KOPT-K1 (cell line): Measurements from ENCODE around the gene FRMD1.
"Not testable (repeated sequence)": the region's sequence is repeated elsewhere in the genome, so short reads cannot be mapped to it uniquely, and the experiment has no call there.

Experiments used
- H3K27ac ChIP-seq: fragments of 200-600 bp; sonication (generic); 2 replicates; pipeline ENCODE4 v1.5.1; 2016; ENCODE audit warnings: antibody characterized with exemption, mild to moderate bottlenecking, low read depth, low read length; ENCODE audit not compliant: poor library complexity, severe bottlenecking
- H3K36me3 ChIP-seq: fragments of 200-600 bp; sonication (generic); 2 replicates; pipeline ENCODE4 v1.5.1; 2017; ENCODE audit warnings: antibody characterized with exemption, mild to moderate bottlenecking, low read length, moderate library complexity; ENCODE audit not compliant: insufficient read depth
- H3K9me3 ChIP-seq: fragments of 200-600 bp; sonication (generic); 2 replicates; pipeline ENCODE4 v1.5.1; 2017; ENCODE audit warnings: antibody characterized with exemption, low read length, mild to moderate bottlenecking; ENCODE audit not compliant: insufficient read depth, poor library complexity, severe bottlenecking

The FRMD1 gene

DNA sequence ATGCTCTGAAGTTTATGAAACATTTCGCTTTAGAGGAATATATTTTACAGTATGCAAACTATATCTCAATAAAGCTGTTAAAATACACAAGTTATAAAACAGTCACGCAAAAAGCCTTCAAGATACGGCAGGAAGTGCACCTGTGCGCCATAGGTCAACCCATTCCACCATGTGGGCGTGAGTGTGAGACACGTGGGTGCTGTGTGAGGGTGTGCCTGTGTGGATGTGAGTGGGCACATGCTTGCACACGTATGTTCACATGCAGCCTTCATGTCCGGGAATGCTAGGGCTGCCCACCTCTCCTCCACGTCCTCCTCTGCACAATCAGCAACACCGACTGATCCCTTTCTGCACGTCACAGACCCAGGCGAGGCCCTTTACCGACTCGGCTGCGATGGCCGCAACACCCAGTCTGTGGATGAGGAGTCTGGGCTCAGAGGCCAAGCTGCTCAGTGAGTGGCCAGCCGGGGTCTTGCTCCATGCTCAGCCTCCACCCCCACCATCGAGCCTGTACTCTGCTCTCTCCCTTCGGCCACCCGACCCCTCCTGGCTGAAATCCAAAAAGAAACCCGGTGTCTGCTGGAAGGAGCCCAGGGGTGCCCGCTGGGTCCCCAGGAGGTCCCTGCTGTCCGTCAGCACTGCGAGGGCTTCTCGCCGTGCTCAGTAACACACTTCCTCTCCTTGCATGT is 3.0 kb upstream of the FRMD1 start:
- no peak overlapping the region for H3K27ac ChIP-seq
- no peaks in the 10 kb centered on the region for H3K9me3 ChIP-seq
- H3K36me3 ChIP-seq: no peaks in the 10 kb centered on the region

DNA sequence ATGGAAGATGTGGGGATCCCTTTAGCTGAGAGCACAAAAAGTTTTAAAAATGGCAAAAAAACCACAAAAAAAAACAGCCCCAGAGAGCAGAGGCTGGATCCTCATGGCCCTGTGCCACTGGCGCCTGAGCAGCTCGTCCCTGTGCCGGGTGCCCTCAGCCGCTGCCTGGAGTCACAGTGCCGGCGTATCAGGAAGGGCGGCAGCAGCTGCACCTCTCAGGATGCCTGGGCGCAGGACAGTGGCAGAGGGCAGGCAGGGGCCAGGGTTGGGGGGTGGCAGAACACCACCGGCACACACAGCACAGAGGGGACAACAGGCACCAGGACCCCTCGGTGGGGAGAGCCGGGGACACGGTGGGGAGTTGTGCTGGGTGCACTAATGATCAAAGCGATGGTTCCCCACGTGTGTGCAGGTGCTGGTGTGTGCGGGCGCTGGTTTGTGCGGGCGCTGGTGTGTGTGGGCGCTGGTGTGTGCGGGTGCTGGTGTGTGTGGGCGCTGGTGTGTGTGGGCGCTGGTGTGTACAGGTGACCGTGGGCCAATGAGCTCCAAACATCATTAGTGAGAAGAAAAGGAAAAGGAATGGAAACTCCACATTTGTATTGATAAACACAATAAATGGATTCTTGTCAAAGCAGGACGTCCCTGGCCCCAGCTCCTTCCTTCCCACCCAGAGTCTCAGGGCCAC is 1.5 kb upstream of the FRMD1 start:
- no peaks in the 10 kb centered on the region for H3K9me3 ChIP-seq
- H3K27ac ChIP-seq: no peak overlapping the region
- no peaks in the 10 kb centered on the region for H3K36me3 ChIP-seq

DNA sequence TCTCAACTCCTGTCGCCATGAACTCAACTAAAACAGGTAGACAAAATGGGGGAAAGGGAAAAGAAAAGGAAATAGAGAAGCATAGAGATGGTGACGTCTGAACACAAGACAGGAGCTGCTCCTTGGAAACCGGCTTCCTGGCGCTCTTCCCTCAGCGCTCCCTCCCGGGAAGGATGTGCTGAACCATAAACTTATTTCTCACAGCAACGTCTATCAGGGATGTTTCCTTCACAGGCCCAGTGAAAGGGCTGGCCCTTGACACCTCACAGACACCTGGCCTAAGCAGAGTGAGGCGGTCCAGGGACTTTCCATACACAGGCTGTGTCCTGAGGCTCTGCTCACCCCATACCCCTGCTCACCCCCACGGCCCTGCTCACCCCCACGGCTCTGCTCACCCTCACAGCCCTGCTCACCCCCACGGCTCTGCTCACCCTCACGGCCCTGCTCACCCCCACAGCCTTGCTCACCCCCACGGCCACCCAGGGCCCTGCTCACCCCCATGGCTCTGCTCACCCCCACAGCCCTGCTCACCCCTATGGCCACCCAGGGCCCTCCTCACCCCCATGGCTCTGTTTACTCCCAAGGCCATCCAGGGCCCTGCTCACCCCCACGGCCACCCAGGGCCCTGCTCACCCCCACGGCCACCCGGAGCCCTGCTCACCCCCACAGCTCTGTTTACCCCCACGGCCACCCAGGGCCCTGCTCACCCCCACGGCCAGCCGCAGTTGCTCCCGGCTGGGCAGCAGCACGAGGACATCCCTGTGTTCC is 653 bp downstream of the FRMD1 start:
- Histone ChIP-seq H3K36me3 (no peaks in the 10 kb centered on the region), H3K9me3 (peaks cover 13% of the 10 kb centered on the region), H3K27ac (no peak overlapping the region)

DNA sequence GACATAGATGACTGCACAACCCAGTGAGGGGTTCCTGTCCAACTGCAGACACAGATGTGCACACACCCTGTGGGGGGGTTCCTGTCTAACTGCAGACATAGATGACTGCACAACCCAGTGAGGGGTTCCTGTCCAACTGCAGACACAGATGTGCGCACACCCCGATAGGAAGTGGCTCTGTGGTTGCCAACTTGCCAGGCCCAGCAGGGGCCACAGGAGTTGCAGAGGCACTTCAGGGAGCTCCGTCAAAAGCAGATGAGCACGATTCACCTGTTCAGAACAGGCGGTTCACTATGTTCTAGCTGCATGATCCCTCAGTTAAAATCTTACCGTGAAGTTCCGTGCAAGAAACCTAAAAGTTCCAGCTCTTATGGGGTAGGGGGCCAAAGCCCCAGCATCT is 1.6 kb downstream of the FRMD1 start:
- not testable (repeated sequence) for H3K27ac ChIP-seq, H3K36me3 ChIP-seq
- H3K9me3 ChIP-seq: peaks cover 13% of the 10 kb centered on the region

DNA sequence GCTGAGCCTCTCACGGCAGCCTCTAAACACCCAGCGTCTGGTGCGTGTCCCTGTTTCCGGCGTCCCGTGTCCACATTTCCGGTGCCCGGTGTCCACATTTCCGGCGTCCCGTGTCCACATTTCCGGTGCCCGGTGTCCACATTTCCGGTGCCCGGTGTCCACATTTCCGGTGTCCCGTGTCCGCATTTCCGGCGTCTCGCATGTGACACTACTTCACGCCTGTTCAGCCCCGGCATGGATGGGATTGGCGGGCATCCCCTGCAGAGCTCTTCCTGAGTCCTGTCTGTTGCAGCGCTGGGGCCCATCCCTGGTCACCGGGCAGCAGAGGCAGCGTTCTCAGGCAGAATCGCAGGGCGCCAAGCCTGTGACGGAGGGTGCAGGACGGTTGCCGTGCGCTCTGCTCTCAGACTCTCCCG is 3.2 kb downstream of the FRMD1 start:
- Histone ChIP-seq H3K36me3 (no peaks in the 10 kb centered on the region), H3K27ac (no peak overlapping the region), H3K9me3 (peaks cover 13% of the 10 kb centered on the region)

DNA sequence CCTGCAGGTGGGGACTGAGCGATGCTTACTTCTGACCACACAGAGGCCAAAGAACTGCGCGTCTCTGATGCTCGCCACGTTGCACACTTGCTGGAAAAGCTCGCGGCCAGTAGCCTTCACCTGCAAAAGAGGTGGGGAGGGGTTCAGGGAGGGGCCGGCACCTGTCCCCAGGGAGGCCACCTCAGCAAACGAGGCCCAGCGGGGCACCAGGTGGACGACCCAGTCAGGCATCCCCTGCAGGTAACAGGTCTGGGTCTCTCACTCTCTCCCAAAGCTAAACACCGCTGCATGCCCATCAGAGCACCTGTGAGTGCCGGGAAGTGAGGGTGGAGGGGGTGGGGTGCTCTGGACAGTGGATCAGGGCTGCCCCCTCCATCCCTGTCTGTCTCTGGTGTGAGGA is 3.8 kb downstream of the FRMD1 start:
- Histone ChIP-seq H3K9me3 (peaks cover 13% of the 10 kb centered on the region), H3K36me3 (no peaks in the 10 kb centered on the region), H3K27ac (no peak overlapping the region)

DNA sequence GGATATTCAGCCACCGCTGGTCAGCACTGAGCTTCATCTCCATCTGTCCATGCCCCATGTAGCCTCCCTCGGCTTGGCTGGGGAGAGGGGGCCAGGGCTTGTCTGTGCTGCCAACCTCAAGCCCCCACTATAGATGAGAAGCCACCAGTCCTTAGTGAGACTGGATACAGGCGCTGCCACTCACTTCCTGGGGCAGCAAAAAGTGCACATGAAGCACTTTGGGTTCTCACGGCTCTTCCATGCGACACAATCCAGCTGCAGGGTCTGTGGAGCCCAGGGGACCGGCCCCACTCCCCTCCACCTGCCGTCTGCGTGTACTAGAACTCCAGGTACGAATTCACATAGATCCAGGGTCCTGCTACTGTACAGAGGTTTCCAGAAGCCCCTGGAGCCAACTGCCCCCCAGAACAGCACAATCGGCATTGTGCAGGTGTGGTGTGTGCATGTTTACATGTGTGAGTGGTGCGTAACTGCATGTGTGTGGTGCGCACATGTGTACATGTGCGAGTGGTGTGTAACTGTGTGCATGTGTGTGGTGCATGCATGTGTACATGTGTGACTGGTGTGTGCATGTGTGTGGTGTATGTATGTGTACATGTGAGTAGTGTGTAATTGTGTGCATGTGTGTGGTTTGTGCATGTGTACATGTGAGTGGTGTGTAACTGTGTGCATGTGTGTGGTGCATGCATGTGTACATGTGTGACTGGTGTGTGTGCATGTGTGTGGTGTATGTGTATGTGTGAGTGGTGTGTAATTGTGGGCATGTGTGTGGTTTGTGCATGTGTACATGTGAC is 4.9 kb downstream of the FRMD1 start:
- no peak overlapping the region for H3K27ac ChIP-seq
- H3K9me3 ChIP-seq: peaks cover 13% of the 10 kb centered on the region
- no peaks in the 10 kb centered on the region for H3K36me3 ChIP-seq

DNA sequence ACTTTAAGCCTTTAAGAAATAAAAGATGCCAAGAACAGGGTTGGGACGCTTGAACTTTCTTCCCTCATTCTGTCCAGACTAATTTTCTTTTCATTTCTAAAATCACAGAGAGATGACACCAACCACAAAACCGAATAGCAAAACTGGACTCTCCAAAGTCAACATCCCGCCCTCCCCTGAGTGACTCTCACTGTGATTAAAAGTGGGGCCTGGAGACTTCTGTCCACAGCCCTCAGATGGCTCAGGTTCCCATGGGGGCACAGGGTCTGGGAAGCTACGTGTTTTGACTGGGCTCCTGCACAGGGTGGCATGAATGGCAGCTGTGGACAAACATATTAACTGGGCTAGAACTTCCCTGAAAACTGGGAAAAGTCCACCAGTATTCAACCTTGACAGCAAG is 6.3 kb downstream of the FRMD1 start:
- Histone ChIP-seq H3K27ac (no peak overlapping the region), H3K36me3 (no peaks in the 10 kb centered on the region), H3K9me3 (peaks cover 13% of the 10 kb centered on the region)

DNA sequence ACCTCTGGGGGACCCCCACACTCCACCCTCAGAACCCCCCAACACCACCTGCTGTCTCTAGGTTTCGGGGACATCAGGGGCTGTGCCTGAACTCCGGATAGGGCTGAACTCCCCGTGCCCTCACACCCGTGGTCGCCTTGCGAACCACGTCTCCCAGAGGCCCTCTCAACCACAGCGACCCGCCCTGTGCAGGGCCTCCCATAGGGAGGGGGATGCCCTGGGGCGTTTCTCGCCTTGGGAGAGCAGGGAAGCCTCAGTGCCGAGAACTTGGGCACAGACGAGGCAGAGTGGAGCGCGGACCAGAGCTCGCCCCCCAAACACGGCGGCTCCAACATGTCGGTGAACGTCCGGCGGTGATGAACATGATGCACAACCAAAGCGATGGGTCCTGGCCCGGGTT is 6.8 kb downstream of the FRMD1 start:
- Histone ChIP-seq H3K27ac (no peak overlapping the region), H3K9me3 (peaks cover 13% of the 10 kb centered on the region), H3K36me3 (no peaks in the 10 kb centered on the region)

DNA sequence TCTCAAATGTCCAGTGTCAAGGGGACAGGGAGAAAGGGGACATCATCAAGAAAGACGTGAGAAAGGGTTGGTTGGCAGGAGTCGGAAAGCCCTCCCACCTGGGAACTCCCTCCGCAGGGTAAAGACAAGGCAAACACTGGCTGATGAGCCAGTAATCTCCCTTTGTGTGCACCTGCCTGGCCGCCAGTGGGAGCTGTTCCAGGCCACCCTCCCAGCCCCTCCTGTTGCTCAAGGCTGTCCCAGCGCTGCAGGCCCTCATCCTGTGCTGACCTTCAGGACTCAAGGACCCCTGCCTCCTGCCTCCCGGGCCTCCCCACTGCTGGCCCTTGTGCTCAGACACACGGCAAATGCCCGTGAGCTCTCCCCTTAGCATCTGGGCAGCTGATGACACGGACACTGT is 7.4 kb downstream of the FRMD1 start:
- H3K27ac ChIP-seq: no peak overlapping the region
- H3K9me3 ChIP-seq: peaks cover 13% of the 10 kb centered on the region
- no peaks in the 10 kb centered on the region for H3K36me3 ChIP-seq

DNA sequence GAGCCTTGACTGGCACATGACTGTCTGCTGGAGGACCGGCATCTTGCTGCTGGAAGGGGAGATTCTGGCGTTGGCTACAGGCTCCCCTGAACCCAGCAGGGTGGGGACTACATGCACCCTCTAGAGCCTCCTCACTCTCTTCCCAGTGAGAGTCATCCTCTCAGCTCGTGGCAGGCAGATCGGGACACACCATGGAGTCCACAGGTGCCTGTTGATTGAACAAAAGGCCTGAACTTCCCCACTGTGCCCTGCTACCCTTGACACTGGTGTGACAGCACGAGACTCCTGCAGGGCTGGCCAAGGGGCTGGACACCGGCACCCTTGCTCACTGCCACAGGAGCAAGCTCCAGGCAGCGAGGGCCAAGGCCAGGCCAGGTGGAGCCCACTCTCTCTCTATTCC is 8.2 kb downstream of the FRMD1 start:
- H3K36me3 ChIP-seq: no peaks in the 10 kb centered on the region
- peaks cover 13% of the 10 kb centered on the region for H3K9me3 ChIP-seq
- H3K27ac ChIP-seq: no peak overlapping the region

DNA sequence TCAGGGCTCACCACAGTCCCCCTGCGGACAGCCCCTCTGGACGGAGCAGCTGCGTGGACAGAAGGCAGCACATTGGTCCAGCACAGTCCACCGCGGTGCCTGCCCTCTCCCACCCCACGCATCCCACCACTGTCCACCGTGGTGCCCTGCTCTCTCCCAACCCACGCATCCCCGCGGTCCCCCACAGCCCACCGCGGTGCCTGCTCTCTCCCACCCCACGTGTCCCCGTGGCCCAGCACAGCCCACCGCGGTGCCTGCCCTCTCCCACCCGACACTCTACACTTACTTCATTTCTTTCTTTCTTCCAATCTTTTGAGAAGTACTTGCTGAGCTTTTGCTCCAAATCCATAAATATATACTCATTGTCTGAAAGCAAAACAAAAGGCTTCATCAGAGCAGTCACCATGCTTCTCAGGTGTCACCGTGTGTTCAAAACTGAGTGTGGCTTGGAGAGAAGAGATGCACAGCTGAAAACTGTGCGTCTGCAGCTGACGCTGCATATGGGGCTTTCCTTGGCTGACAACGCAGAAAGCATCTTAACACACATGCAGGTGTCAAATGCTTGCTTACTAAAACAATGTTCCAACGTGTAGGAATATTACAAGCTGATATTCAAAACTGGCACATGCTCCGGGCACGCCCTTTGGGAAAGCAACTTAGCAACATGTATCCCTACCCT is 11.8 kb downstream of the FRMD1 start:
- Histone ChIP-seq H3K9me3 (peaks cover 18% of the 10 kb centered on the region), H3K27ac (no peak overlapping the region), H3K36me3 (no peaks in the 10 kb centered on the region)

DNA sequence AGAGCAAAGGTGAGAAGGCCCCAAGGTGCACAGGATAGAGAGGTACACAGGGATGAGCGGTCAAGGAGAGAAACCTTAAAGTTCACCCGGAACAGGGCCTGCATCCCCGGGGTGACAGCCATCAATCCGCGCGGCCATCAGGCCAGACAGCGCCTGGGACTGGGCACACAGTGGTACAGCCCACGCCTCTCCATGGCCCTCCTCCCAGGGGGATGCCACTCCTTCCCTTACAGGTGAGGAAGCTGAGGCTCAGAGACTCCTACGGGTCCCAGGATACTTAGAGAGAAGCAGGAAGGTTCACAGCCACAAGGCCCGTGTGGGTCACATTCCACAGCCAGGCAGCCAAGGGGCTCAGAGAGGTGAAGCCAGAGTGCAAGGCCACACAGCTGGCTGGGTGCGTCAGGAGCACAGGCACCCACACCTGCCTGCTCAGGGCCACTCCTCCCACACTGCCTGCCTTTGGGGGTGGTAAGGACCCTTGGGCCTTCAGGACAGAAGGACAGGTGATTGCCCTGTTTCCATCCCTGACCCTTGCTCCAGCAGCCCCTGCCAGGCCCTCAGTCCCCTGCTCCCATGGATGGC is 14.7 kb downstream of the FRMD1 start:
- Histone ChIP-seq H3K27ac (no peak overlapping the region), H3K9me3 (peaks cover 23% of the 10 kb centered on the region), H3K36me3 (no peaks in the 10 kb centered on the region)

DNA sequence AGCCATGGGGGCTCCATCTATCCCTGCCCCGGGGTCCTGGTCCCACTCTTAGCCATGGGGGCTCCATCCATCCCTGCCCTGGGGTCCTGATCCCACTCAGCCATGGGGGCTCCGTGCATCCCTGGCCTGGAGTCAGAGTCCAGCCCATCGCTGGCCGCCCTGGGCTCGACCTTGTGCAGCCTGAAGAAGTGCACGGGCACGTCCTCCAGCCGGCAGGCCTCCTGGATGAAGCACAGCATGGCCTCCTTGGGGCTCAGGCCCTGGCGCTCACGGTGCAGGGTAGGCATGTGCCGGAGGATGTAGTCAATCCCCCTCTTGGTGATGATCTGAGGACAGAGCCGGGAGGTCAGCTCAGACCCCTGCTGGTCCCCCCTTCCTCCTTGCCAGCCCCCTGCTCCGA is 15.6 kb downstream of the FRMD1 start:
- Histone ChIP-seq H3K36me3 (no peaks in the 10 kb centered on the region), H3K9me3 (peaks cover 31% of the 10 kb centered on the region), H3K27ac (no peak overlapping the region)
